GM19455 (cell line): Measurements from ENCODE around the gene TRMT10A.
"Not testable (repeated sequence)": the region's sequence is repeated elsewhere in the genome, so short reads cannot be mapped to it uniquely, and the experiment has no call there.

Experiments used
- ATAC-seq: cut with Tn5 transposase; IDR thresholded peaks from one replicate; pipeline ENCODE4 v1.9.1; 2021; ENCODE audit not compliant: unreplicated experiment

TRMT10A gene

GRCh38 chr4:99564921-99565320 lies 1.1 kb upstream of the TRMT10A start:
- no peak for ATAC-seq

- ATAC-seq = no peak
These were observed 11.0 kb downstream of the TRMT10A start for GRCh38 chr4:99552872-99553271.

- ATAC-seq = no peak
These were observed 23.4 kb downstream of the TRMT10A start for GRCh38 chr4:99540277-99540939.

- no peak for ATAC-seq
These were observed 26.2 kb downstream of the TRMT10A start for GRCh38 chr4:99537674-99538073.

- ATAC-seq = no peak
These were observed 27.0 kb downstream of the TRMT10A start for GRCh38 chr4:99536848-99537247.

GRCh38 chr4:99536271-99536670 lies 27.6 kb downstream of the TRMT10A start:
- no peak for ATAC-seq

- not testable (repeated sequence) for ATAC-seq
These were observed 29.1 kb downstream of the TRMT10A start for GRCh38 chr4:99534699-99535098.

GRCh38 chr4:99529956-99530355 lies 33.9 kb downstream of the TRMT10A start:
- no peak for ATAC-seq

- ATAC-seq = no peak
These were observed 34.6 kb downstream of the TRMT10A start for GRCh38 chr4:99529228-99529627.

- ATAC-seq = no peak
These were observed 45.1 kb downstream of the TRMT10A start for GRCh38 chr4:99518601-99519295.

GRCh38 chr4:99510721-99511120 lies 53.1 kb downstream of the TRMT10A start, which contains the start of gene C4orf17:
Gene C4orf17, plus strand, starts transcription at chr4:99511021. Its CDS starts 2,061 bp downstream, at chr4:99513082.
- ATAC-seq = no peak

- no peak for ATAC-seq
These were observed 56.1 kb downstream of the TRMT10A start for GRCh38 chr4:99507762-99508161.

GRCh38 chr4:99507349-99507748 lies 56.5 kb downstream of the TRMT10A start:
- no peak for ATAC-seq

- ATAC-seq = no peak
These were observed 57.1 kb downstream of the TRMT10A start for GRCh38 chr4:99506781-99507180.

GRCh38 chr4:99504804-99505502 lies 58.9 kb downstream of the TRMT10A start:
- no peak for ATAC-seq
